Astrocyte (in vitro differentiated cells and primary cell): ENCODE data around the gene CLDN6. TPM values are rescaled to one million over a fixed set of nuclear protein-coding genes. Genes with fewer than 3 reads are reported as not detected.

ENCODE experiments used
- DNase-seq: peaks from one replicate; pipeline ENCODE4 v3.0.0-alpha.2; 2010; ENCODE audit warnings: low read depth
- FAIRE-seq: peaks from 2 replicates; lab custom pipeline; 2011; peaks lifted over from hg19 to GRCh38; lab: Jason Lieb, UNC
- H2AFZ ChIP-seq: 2 replicates; pipeline ENCODE4 v1.6.0; 2012; ENCODE audit warnings: low read depth, low read length, inconsistent platforms
- H3K27ac ChIP-seq: 2 replicates; pipeline ENCODE4 v1.5.1; 2011; ENCODE audit warnings: low read depth, low read length, inconsistent platforms
- H3K27me3 ChIP-seq: 2 replicates; pipeline ENCODE4 v1.6.0; 2011; ENCODE audit warnings: low read length, inconsistent platforms; ENCODE audit not compliant: insufficient read depth
- H3K36me3 ChIP-seq: 2 replicates; pipeline ENCODE4 v1.5.1; 2011; ENCODE audit warnings: low read length, inconsistent platforms; ENCODE audit not compliant: insufficient read depth
- H3K4me1 ChIP-seq: 2 replicates; pipeline ENCODE4 v1.5.1; 2011; ENCODE audit warnings: low read length, inconsistent platforms; ENCODE audit not compliant: insufficient read depth
- H3K4me2 ChIP-seq: 2 replicates; pipeline ENCODE4 v1.6.0; 2012; ENCODE audit warnings: low read length, inconsistent platforms
- H3K4me3 ChIP-seq: 2 replicates; pipeline ENCODE4 v1.5.1; 2011; ENCODE audit warnings: low read depth, mild to moderate bottlenecking, low read length, inconsistent platforms; ENCODE audit not compliant: insufficient read depth
- H3K79me2 ChIP-seq: 2 replicates; pipeline ENCODE4 v1.6.0; 2012; ENCODE audit warnings: mild to moderate bottlenecking, low read length, inconsistent platforms; ENCODE audit not compliant: insufficient read depth
- H3K9ac ChIP-seq: 2 replicates; pipeline ENCODE4 v1.6.0; 2012; ENCODE audit warnings: mild to moderate bottlenecking, low read length, inconsistent platforms
- H3K9me3 ChIP-seq: 2 replicates; pipeline ENCODE4 v1.5.1; 2012; ENCODE audit warnings: low read depth, mild to moderate bottlenecking, low read length, inconsistent platforms; ENCODE audit not compliant: insufficient read depth
- H4K20me1 ChIP-seq: 2 replicates; pipeline ENCODE4 v1.6.0; 2012; ENCODE audit warnings: low read length, inconsistent platforms; ENCODE audit not compliant: insufficient read depth
- H3K27ac Mint-ChIP-seq: one replicate; pipeline ENCODE4 v1.8.0; 2021; ENCODE audit warnings: mild to moderate bottlenecking, mixed read lengths; ENCODE audit not compliant: unreplicated experiment
- H3K27me3 Mint-ChIP-seq: one replicate; pipeline ENCODE4 v1.8.0; 2021; ENCODE audit warnings: low read depth, mixed read lengths; ENCODE audit not compliant: unreplicated experiment
- H3K36me3 Mint-ChIP-seq: one replicate; pipeline ENCODE4 v1.8.0; 2021; ENCODE audit warnings: low read depth, mixed read lengths; ENCODE audit not compliant: unreplicated experiment
- H3K4me1 Mint-ChIP-seq: one replicate; pipeline ENCODE4 v1.8.0; 2021; ENCODE audit warnings: low read depth, mixed read lengths; ENCODE audit not compliant: unreplicated experiment
- H3K4me3 Mint-ChIP-seq: one replicate; pipeline ENCODE4 v1.8.0; 2021; ENCODE audit warnings: mild to moderate bottlenecking, moderate library complexity, mixed read lengths; ENCODE audit not compliant: unreplicated experiment
- H3K9me3 Mint-ChIP-seq: one replicate; pipeline ENCODE4 v1.8.0; 2021; ENCODE audit warnings: mild to moderate bottlenecking, mixed read lengths; ENCODE audit not compliant: unreplicated experiment
- EZH2 ChIP-seq: IDR thresholded peaks from 2 replicates; pipeline ENCODE4 v1.6.1; 2012; ENCODE audit warnings: mild to moderate bottlenecking, low read length, inconsistent platforms; ENCODE audit not compliant: insufficient read depth
- total RNA-seq: library from RNA; stranded (reverse); gene quantifications from 2 replicates; pipeline ENCODE4 v1.2.1, GENCODE V29; 2021
- TF ChIP-seq, protein P1 (sequence below): IDR thresholded peaks from 2 replicates; pipeline ENCODE4 v1.5.1; 2011; ENCODE audit warnings: low read depth, mild to moderate bottlenecking, inconsistent platforms, low read length, moderate library complexity; ENCODE audit not compliant: insufficient read depth

The CLDN6 gene
- total RNA-seq, 1 donor from 2014 or later: 584 TPM

DNA sequence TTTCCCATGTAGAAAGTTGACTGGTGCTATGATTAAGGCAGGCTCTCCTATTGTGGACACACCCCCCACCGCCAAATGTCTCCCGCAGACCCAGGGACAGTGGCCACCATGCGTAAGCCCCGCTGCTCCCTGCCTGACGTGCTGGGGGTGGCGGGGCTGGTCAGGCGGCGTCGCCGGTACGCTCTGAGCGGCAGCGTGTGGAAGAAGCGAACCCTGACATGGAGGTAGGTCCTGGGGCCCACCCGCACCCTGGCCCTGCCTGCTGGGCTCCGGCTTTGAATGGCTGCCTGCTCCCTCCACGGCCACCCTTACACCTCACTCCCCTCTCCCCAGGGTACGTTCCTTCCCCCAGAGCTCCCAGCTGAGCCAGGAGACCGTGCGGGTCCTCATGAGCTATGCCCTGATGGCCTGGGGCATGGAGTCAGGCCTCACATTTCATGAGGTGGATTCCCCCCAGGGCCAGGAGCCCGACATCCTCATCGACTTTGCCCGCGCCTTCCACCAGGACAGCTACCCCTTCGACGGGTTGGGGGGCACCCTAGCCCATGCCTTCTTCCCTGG lies 32.0 kb upstream of the CLDN6 start:
- peaks cover 8% of the 10 kb centered on the region for H3K4me1 ChIP-seq
- no peak overlapping the region for H3K9ac ChIP-seq
- Mint-ChIP-seq H3K4me3 (no peak overlapping the region), H3K4me1 (no peaks in the 10 kb centered on the region), H3K36me3 (peaks cover 2% of the 10 kb centered on the region), H3K27ac (no peak overlapping the region), H3K27me3 (peaks cover 30% of the 10 kb centered on the region), H3K9me3 (peaks cover 3% of the 10 kb centered on the region)
- H3K36me3 ChIP-seq: no peaks in the 10 kb centered on the region
- no peaks in the 10 kb centered on the region for H3K79me2 ChIP-seq
- no peak overlapping the region for H3K4me3 ChIP-seq
- no peak overlapping the region for H3K27ac ChIP-seq
- no peak overlapping the region for H3K4me2 ChIP-seq
- no peak overlapping the region for H2AFZ ChIP-seq
- H3K27me3 ChIP-seq: peaks cover 20% of the 10 kb centered on the region
- H3K9me3 ChIP-seq: no peaks in the 10 kb centered on the region
- peaks cover 3% of the 10 kb centered on the region for H4K20me1 ChIP-seq
- TF ChIP-seq EZH2: no peak
- TF ChIP-seq, protein P1, sequence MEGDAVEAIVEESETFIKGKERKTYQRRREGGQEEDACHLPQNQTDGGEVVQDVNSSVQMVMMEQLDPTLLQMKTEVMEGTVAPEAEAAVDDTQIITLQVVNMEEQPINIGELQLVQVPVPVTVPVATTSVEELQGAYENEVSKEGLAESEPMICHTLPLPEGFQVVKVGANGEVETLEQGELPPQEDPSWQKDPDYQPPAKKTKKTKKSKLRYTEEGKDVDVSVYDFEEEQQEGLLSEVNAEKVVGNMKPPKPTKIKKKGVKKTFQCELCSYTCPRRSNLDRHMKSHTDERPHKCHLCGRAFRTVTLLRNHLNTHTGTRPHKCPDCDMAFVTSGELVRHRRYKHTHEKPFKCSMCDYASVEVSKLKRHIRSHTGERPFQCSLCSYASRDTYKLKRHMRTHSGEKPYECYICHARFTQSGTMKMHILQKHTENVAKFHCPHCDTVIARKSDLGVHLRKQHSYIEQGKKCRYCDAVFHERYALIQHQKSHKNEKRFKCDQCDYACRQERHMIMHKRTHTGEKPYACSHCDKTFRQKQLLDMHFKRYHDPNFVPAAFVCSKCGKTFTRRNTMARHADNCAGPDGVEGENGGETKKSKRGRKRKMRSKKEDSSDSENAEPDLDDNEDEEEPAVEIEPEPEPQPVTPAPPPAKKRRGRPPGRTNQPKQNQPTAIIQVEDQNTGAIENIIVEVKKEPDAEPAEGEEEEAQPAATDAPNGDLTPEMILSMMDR: no peak
- DNase-seq: no peak
- no peak for FAIRE-seq

DNA sequence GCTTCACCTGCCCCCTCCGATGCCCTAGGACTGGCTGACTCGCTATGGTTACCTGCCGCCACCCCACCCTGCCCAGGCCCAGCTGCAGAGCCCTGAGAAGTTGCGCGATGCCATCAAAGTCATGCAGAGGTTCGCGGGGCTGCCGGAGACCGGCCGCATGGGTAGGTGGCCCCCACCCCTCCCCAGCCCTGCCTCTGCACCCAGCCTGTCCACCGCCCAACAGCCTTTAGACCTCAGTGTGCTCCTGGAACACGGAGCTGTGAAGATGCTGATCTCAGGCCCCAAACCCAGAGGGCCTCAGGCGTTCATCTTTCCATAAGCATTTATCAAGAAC lies 29.4 kb upstream of the CLDN6 start:
- no peaks in the 10 kb centered on the region for H3K36me3 Mint-ChIP-seq
- no peak for DNase-seq
- H3K4me3 ChIP-seq: no peak overlapping the region
- TF ChIP-seq, protein P1: no peak
- no peak for TF ChIP-seq EZH2
- no peaks in the 10 kb centered on the region for H3K9me3 Mint-ChIP-seq
- H3K4me2 ChIP-seq: no peak overlapping the region
- no peak overlapping the region for H3K27ac ChIP-seq
- no peak overlapping the region for H3K27ac Mint-ChIP-seq
- peak overlapping the region; percentile 54 for H3K4me3 Mint-ChIP-seq
- H3K27me3 ChIP-seq: peaks cover 20% of the 10 kb centered on the region
- H3K36me3 ChIP-seq: no peaks in the 10 kb centered on the region
- H3K4me1 ChIP-seq: peaks cover 8% of the 10 kb centered on the region
- no peaks in the 10 kb centered on the region for H3K9me3 ChIP-seq
- no peak for FAIRE-seq
- H3K27me3 Mint-ChIP-seq: peaks cover 39% of the 10 kb centered on the region
- H4K20me1 ChIP-seq: no peaks in the 10 kb centered on the region
- H2AFZ ChIP-seq: no peak overlapping the region
- no peak overlapping the region for H3K9ac ChIP-seq
- no peaks in the 10 kb centered on the region for H3K79me2 ChIP-seq
- no peaks in the 10 kb centered on the region for H3K4me1 Mint-ChIP-seq

DNA sequence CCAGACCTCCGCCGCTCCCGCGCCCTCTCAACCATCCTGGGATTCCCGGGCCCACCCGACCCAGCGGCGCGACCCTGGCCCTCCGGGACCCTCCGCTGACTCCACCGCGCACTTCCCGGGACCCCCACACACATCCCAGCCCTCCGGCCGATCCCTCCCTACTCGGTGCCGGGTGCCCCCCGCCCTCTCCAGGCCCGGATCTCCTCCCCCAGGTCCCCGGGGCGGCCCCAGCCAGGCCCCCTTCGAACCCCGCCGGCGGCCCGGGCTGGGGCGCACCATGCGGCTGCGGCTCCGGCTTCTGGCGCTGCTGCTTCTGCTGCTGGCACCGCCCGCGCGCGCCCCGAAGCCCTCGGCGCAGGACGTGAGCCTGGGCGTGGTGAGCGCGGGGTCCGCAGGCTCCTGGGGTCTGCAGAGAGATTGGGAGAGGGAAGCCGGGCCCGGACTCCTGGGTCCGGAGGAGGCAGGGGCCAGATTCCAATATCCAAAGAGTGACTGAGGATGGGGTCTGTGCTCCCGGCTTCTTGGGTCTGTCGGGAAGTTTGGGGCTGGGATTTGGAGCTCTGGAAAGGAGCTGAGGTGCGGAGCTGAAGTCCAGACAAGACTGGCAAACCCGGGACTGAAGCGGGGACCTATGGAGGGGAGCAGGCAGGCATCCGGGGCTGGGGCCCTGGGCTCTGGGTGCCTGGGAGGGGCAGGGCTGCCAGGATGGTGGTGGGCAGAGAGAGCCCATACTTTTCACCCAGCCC lies 28.8 kb upstream of the CLDN6 start:
- no peak overlapping the region for H3K27ac Mint-ChIP-seq
- no peaks in the 10 kb centered on the region for H3K79me2 ChIP-seq
- DNase-seq (no peak), FAIRE-seq (no peak)
- H3K9ac ChIP-seq: no peak overlapping the region
- H3K27me3 ChIP-seq: peaks cover 20% of the 10 kb centered on the region
- H4K20me1 ChIP-seq: no peaks in the 10 kb centered on the region
- H3K36me3 ChIP-seq: no peaks in the 10 kb centered on the region
- no peaks in the 10 kb centered on the region for H3K9me3 ChIP-seq
- H3K4me1 ChIP-seq: peaks cover 8% of the 10 kb centered on the region
- no peaks in the 10 kb centered on the region for H3K9me3 Mint-ChIP-seq
- H3K4me2 ChIP-seq: peak overlapping the region; percentile 84
- peak overlapping the region; percentile 50 for H3K4me3 Mint-ChIP-seq
- no peak overlapping the region for H2AFZ ChIP-seq
- H3K27me3 Mint-ChIP-seq: peaks cover 37% of the 10 kb centered on the region
- peak; percentile 93 for TF ChIP-seq EZH2
- TF ChIP-seq, protein P1: no peak
- no peak overlapping the region for H3K27ac ChIP-seq
- H3K36me3 Mint-ChIP-seq: no peaks in the 10 kb centered on the region
- no peak overlapping the region for H3K4me3 ChIP-seq
- no peaks in the 10 kb centered on the region for H3K4me1 Mint-ChIP-seq
